Measurements from ENCODE around the gene FHIP1A.

Gene FHIP1A

DNA sequence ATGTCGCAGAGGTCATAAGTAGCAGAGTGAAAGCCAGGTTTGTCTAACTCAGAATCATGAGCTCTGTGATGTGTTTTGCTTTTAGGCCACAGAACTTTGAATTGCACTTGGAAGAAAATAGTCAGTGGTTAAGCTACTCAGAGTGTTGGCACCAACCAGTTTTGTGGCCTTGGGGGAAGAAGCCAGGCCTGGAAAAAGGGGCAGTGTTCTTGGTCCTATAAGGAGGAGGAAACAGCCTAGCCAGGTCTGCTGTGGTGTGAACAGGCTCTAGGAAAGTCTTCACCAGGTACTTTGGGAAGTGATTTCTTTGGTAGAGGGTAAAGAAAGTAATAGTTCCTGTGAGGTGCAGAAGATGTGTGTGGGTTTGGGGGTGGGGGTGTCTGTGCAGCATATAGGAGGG, 49.2 kb downstream of the FHIP1A start:
- DNase-seq (ENCODE audit: low spot score) = no peak

Measured in RKO (cell line).